ENCODE results near the gene ZBTB24.

Gene ZBTB24

DNA sequence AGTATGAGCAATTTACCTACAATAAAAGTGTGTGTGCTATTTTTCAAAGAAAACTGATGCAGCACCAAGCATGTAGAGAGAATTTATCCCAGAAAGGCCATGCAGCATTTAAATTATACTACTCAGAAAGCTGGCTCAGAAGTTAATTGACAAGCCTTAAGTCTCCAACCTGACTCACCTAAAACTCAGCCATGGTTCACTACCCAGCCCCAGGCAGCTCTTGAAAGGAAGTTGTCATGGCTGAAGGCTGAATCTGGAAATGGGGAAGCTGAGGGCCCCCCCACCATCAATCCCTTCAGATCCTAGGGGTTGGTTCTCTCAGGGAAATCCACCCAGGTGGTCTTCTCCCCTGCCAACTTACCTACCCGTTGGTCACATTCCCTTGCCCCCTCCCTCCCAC lies 62.3 kb downstream of the ZBTB24 start:
- DNase-seq (ENCODE audit: low spot score), result no peak

- DNase-seq (ENCODE audit: low spot score), result no peak
Measured at GRCh38 chr6:109417646-109418045, 65.4 kb downstream of the ZBTB24 start.
